Measurements from ENCODE around the gene ANKRD36B. TPM values are rescaled to one million over a fixed set of nuclear protein-coding genes. Genes with fewer than 3 reads are reported as not detected.
"Not testable (repeated sequence)": the region's sequence is repeated elsewhere in the genome, so short reads cannot be mapped to it uniquely, and the experiment has no call there.

ANKRD36B gene
- polyA plus RNA-seq (2011; rRNA removed) (10.8 and 13.9 TPM in 2 replicates), polyA plus RNA-seq (2017; fragmentation: RNase III; extraction: RNeasy Plus Mini Kit Qiagen cat#74134 plus additional on column Dnase treatment) (3.0 to 3.9 TPM (median 3.5 TPM) in 3 replicates), polyA minus RNA-seq (2011; rRNA and poly(A)+ RNA removed) (28.5 and 41.5 TPM in 2 replicates)
- 1.5 TPM in 2 replicates for polyA plus RNA-seq (2012; cell fraction: cytosol; rRNA removed)
- polyA plus RNA-seq (2012; cell fraction: nucleus; rRNA removed), result 5.2 and 8.1 TPM in 2 replicates

DNA sequence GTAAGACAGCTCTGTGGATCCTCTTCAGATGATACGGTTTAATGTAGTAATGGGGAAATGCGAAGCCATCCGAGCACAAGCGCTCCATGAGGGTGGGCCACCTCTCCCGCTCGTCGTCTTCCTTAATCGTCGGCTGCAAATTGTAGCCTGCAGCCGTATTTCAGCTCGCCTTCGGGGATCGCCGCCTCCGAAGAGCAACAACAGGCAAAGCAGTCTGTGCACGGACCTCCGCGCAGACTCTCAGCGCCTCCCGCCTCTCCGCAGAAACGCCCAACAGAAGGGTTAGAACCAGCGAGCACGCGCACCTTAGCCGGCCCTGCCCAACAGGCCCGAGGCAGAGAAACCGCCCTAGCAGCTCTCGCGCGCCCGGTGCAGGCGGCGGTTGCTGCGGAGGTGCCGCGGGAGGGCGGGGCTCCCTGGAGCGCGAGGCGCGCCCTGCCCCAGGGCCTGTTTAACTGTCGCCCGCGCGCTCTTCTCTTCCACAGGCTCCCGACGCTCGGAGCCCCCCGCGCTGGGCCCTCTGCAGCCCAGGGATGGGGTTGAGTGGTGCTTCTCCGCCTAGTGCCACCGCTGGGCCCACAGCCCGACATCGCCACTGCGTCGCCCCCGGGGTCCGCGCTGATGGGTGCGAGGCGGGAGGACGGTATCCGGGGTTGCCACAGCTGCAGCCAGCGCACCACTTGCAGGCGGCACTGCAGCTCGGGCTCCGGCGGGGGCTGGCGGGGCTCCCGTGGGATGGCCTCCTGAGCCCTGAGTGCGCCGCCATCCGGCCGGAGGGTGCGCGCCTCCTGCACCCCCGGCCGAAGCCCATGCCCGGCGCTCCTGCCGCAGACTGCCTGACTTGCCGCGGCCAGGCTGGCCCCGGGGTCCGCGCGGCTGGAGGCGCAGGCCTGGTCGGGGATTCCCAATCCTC is at the start of gene ANKRD36B:
ANKRD36B (minus strand) TSS at position 280 of the 913 bp plus-strand sequence; CDS start at position 88, 192 bp downstream.
- CTCF ChIA-PET, result interaction anchor here (0.6 to 2.5 kb wide), 32 partner anchors 11 to 1525 kb away, joined by 3 to 133 read pairs (median 4); partner anchors contain the start of genes ACTR1B and COX5B
- H3K9me3 ChIP-seq, H3K4me1 ChIP-seq, FAIRE-seq: not testable (repeated sequence)
- Histone ChIP-seq H3K4me3 (peak within 1 kb of the TSS; percentile 67), H3K27ac (peak within 1 kb of the TSS; percentile 95 to 96), H3K4me2 (peak within 1 kb of the TSS; percentile 90)
- DNase-seq (ENCODE audit: low read depth in 1 of 2, low spot score in 1 of 2) (peak; percentile 0 to 58), ATAC-seq (peak; percentile 84 to 88)
- TF ChIP-seq, protein P1, sequence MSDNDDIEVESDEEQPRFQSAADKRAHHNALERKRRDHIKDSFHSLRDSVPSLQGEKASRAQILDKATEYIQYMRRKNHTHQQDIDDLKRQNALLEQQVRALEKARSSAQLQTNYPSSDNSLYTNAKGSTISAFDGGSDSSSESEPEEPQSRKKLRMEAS (IDR thresholded peaks at IDR 0.05), result peak; percentile 54; the same call in 1 of the 2 replicates
- 0 out of 5 replicates have a peak, but pooled peaks of 1 of the 2 experiments have one; percentile 12 for TF ChIP-seq JUN (IDR thresholded peaks at IDR 0.05)
- 0 out of 2 replicates have a peak, but pooled peaks have one; percentile 19 for TF ChIP-seq PHF8 (IDR thresholded peaks at IDR 0.05; ENCODE audit: borderline replicate concordance, low read depth)
- TF ChIP-seq, protein P2, sequence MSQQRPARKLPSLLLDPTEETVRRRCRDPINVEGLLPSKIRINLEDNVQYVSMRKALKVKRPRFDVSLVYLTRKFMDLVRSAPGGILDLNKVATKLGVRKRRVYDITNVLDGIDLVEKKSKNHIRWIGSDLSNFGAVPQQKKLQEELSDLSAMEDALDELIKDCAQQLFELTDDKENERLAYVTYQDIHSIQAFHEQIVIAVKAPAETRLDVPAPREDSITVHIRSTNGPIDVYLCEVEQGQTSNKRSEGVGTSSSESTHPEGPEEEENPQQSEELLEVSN (IDR thresholded peaks at IDR 0.05; ENCODE audit: borderline replicate concordance, low read depth), result 0 out of 2 replicates have a peak, but pooled peaks have one; percentile 37
- 1% methylated on average over 17 of the region's 90 CpGs for WGBS (ENCODE audit: missing lambda C conversion rate)
- POLR2A ChIA-PET, result interaction anchor here (1.3 to 2.4 kb wide), 3 partner anchors 56 to 108 kb away, joined by 8 to 19 read pairs (median 16); partner anchors contain the start of genes ACTR1B and COX5B

DNA sequence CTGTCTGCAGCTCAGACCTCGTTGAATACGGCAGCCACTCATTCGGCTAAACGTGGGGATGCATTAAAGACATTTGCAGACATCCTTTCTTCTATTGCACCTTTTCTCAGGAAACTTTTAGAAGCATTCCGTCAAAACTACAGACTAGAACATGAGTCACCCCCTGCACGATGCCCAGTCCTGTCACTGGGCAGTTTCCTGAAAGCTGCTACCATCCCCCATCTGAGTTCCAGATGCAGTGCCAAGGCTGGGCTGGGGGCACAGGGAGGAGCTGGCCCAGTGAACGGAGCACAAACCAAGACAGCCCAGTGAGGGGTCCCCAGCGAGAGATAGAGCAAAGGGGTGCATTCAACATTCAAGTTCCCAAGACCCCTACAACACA is 36.4 kb upstream of the ANKRD36B start:
- 74% methylated on average over 8 of the region's 8 CpGs for WGBS (ENCODE audit: missing lambda C conversion rate)
- H3K4me1 ChIP-seq; ATAC-seq; FAIRE-seq; H3K4me3 ChIP-seq; CTCF ChIA-PET; H3K4me2 ChIP-seq; H3K9me3 ChIP-seq; H3K27ac ChIP-seq; DNase-seq (ENCODE audit: low read depth in 1 of 2, low spot score in 1 of 2); POLR2A ChIA-PET: not testable (repeated sequence)

DNA sequence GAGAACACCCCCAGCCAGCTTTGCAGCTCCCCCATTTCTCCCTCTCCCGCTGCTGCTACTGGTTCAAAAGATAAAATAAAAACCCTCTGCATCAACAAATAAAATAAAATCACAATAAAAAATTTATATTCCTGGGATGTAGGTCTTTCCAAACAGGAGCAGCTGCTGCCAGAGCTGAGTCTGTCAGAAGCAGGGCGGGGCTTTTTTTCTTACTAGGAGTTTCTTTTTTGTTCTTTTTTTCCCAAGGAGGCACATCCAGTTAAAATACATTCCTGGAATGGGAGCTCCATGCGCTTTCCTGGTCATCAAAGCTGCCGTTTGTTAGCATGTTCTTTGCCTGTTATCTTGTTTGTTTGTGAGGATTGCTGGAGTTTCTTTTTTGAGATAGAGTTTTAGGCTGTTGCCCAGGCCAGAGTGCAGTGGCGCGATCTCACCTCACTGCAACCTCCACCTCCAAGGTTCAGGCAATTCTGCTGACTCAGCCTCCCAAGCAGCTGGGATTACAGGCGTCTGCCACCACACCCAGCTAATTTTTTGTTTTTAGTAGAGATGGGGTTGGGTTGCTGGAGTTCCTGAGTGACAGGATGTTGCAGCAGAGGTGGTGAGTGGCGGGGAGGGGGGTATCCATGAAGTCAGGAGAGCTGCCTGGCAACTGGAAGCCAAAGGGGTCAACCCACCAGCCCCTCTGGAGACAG is 35.8 kb upstream of the ANKRD36B start:
- CTCF ChIA-PET; FAIRE-seq; H3K9me3 ChIP-seq; H3K4me1 ChIP-seq; ATAC-seq; POLR2A ChIA-PET; DNase-seq (ENCODE audit: low read depth in 1 of 2, low spot score in 1 of 2); H3K4me3 ChIP-seq; H3K27ac ChIP-seq; H3K4me2 ChIP-seq: not testable (repeated sequence)
- peak; percentile 67 for TF ChIP-seq MAFK (IDR thresholded peaks at IDR 0.05; ENCODE audit: partially characterized antibody)
- 70% methylated on average over 3 of the region's 8 CpGs for WGBS (ENCODE audit: missing lambda C conversion rate)

DNA sequence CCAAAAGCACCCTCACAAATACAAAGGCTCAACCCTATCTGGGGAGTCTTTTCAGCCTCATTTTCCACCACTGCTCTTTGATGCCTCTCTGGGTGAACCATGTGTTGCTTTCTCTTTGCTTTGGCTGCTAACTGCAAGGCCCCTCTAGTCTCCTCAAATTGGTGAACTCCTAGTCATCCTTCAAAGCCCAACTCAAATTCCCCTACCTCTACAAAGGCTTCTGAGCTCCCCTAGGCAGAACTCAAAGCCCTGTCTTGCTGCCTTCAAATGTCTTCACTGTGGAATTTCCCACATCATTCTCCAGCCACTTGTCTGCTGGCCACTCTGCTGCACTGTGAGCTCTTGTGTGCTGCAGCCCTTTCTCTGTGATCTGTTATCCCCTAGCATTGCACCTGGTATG is 33.3 kb upstream of the ANKRD36B start:
- DNase-seq (ENCODE audit: low read depth in 1 of 2, low spot score in 1 of 2); H3K4me3 ChIP-seq; H3K27ac ChIP-seq; H3K4me2 ChIP-seq; ATAC-seq; H3K9me3 ChIP-seq; FAIRE-seq; CTCF ChIA-PET; H3K4me1 ChIP-seq; POLR2A ChIA-PET: not testable (repeated sequence)

DNA sequence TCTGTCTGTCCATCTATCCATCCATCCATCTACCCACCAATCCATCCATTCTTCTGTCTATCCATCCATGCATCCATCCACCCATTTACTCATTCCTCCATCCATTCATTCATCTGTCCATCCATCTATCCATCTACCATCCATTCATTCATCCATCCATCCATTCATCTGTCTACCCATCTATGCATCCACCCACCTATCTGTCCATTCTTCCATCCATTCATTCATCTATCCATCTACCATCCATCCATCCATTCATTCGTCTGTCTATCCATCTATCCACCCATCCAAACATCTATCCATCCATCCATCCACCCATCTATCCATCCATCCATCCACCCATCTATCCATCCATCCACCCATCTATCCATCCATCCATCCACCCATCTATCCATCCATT is 30.8 kb upstream of the ANKRD36B start:
- no CpG with 5 or more reads among the region's 1 CpG for WGBS (ENCODE audit: missing lambda C conversion rate)
- H3K4me3 ChIP-seq; POLR2A ChIA-PET; DNase-seq (ENCODE audit: low read depth in 1 of 2, low spot score in 1 of 2); CTCF ChIA-PET; H3K27ac ChIP-seq; FAIRE-seq; ATAC-seq; H3K4me1 ChIP-seq; H3K4me2 ChIP-seq; H3K9me3 ChIP-seq: not testable (repeated sequence)

DNA sequence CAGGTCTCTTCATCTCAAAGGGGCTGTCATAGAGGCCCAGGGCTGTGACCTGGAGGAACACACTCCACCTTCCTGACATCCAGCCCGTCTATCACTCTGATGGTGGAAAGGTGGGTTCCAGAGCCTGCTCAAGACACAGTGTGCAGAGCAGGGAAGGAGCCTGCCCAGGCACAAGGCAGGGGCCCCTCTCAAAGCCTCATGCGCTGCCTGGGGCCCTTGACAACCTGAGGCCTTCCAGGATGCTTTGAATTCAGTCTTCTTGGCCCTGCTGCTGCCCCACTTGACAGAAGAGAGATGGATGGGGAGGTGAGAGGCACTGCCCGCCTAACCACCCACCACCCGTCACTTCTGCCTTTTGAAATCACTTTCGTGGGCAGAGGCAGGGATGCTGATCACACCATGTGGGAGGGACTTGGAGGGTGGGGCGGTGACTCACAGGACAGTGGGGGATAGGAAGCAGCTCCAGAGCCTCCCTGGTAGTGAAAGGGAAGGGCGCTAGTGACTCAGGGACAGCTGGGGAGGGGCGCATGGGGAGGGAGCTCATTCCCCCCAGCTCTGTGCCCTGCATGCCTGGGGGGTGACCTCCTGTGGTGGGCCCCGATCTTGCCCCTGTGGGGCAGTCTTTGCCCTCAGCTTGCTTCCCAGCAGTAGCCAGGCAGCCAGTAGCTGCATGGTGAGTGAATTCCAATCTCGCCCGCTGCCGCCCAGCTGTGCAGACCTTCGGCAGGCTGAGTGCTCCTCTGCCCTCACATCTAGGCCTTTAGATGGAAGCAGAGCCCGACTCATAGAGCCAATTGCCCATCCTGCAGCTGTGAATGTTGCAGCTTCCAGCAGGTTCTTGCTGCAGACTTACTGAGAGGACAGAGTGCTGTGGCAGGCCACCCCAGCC is 29.5 kb upstream of the ANKRD36B start:
- H3K4me1 ChIP-seq; FAIRE-seq; DNase-seq (ENCODE audit: low read depth in 1 of 2, low spot score in 1 of 2); H3K4me2 ChIP-seq; H3K9me3 ChIP-seq; H3K4me3 ChIP-seq; H3K27ac ChIP-seq; POLR2A ChIA-PET; CTCF ChIA-PET: not testable (repeated sequence)
- no CpG with 5 or more reads among the region's 14 CpGs for WGBS (ENCODE audit: missing lambda C conversion rate)
- ATAC-seq, result peak; percentile 80 to 92

All from A549 (cell line).